Measurements from ENCODE around the gene PTPN18. TPM values are rescaled to one million over a fixed set of nuclear protein-coding genes. Genes with fewer than 3 reads are reported as not detected.
A peak's percentile ranks its signal among the peaks of the same experiment; 100 is the strongest.

PTPN18 gene
- total RNA-seq (31.5 and 39.6 TPM in 2 replicates), polyA plus RNA-seq (38.3 and 39.4 TPM in 2 replicates), polyA minus RNA-seq (37.1 and 53.9 TPM in 2 replicates), Bru-seq, nascent RNA (percentile 57 among the genes with signal in this experiment), BruChase-seq, experiment 1, labeled RNA remaining after a 6-hour chase (percentile 66 among the genes with signal in this experiment), BruChase-seq, experiment 2, labeled RNA remaining after a 2-hour chase (percentile 61 among the genes with signal in this experiment)
- 34.5 and 37.2 TPM in 2 replicates for polyA plus RNA-seq (2011; cell fraction: cytosol; rRNA removed)
- polyA plus RNA-seq (2011; cell fraction: nucleus; rRNA removed) = 98.9 and 101 TPM in 2 replicates
- 24.1 and 25.1 TPM in 2 replicates for polyA plus RNA-seq (2012)
- polyA minus RNA-seq (2011; cell fraction: cytosol; rRNA and poly(A)+ RNA removed) = 15.3 TPM
- polyA minus RNA-seq (2011; cell fraction: nucleus; rRNA and poly(A)+ RNA removed) = 34.6 and 42.5 TPM in 2 replicates
- long read RNA-seq, transcript PTPN18-211 (3 exons, 1,394 nt) = major isoform, 16 of 35 reads
- long read RNA-seq, partial matches to known transcripts = 2 of 35 reads
- long read RNA-seq, other reads (novel, unspliced or antisense) = 14 of 35 reads

GRCh38 chr2:130355578-130356431, at the start of gene PTPN18:
PTPN18 (plus strand) TSS chr2:130356056; CDS start chr2:130356108, 52 bp downstream.
- BruUV-seq (replicated peaks) = no TSS peak
- no peak within 1 kb of the TSS for H3K27ac ChIP-seq (ENCODE audit: insufficient read depth, low read depth, low read length)

More at GRCh38 chr2:130355578-130356431, at the start of gene PTPN18:
- DNase-seq (ENCODE audit: low read depth, low spot score) = peak; percentile 89
- H3K9ac ChIP-seq (replicated peaks; ENCODE audit: extremely low read depth, insufficient read depth, low read length) = peak within 1 kb of the TSS; percentile 48
- peak; percentile 75 for TF ChIP-seq POLR2A (IDR thresholded peaks at IDR 0.05; ENCODE audit: low read depth, low read length)
- TF ChIP-seq EZH2 (IDR thresholded peaks at IDR 0.05; ENCODE audit: borderline replicate concordance, low read depth, low read length, severe bottlenecking) = no peak
- TF ChIP-seq POLR2AphosphoS5 (IDR thresholded peaks at IDR 0.05; ENCODE audit: insufficient read depth, low read depth, low read length) = peak; percentile 93
- peak; percentile 64 to 69 for TF ChIP-seq CTCF (IDR thresholded peaks at IDR 0.05; ENCODE audit: extremely low read depth in 1 of 2, insufficient read depth in 1 of 2, low read depth in 1 of 2, low read length in 2 of 2)
- no peak for TF ChIP-seq GATA2 (IDR thresholded peaks at IDR 0.05; ENCODE audit: insufficient read depth, insufficient read length, low read depth, low read length)
- TF ChIP-seq MYC (IDR thresholded peaks at IDR 0.05; ENCODE audit: low read depth, low read length) = no peak
- no peak for TF ChIP-seq MAX (IDR thresholded peaks at IDR 0.05; ENCODE audit: insufficient read depth, insufficient read length)
- TF ChIP-seq JUN (IDR thresholded peaks at IDR 0.05; ENCODE audit: borderline replicate concordance, insufficient read depth, insufficient read length, low read depth) = no peak
- TF ChIP-seq FOS (IDR thresholded peaks at IDR 0.05; ENCODE audit: borderline replicate concordance, insufficient read depth, low read length) = no peak
- H2AFZ ChIP-seq (ENCODE audit: low read depth, low read length) = peak within 1 kb of the TSS; percentile 93
- dilution Hi-C loops (cut with MboI; ENCODE audit: extremely low pct_ligation_motif_present, low sequenced_read_pairs) = no loop called here
- no peaks in the 10 kb centered on the region for H3K36me3 ChIP-seq (ENCODE audit: control insufficient read depth in 2 of 2, extremely low read depth in 1 of 2, insufficient read depth in 2 of 2, low read length in 2 of 2)
- H3K4me2 ChIP-seq (ENCODE audit: insufficient read depth, low read length) = peak within 1 kb of the TSS; percentile 48
- ChIA-PET CTCF (interaction anchor here (0.6 to 2.4 kb wide), 12 partner anchors 13 to 40 kb away, joined by 3 to 37 read pairs (median 4); partner anchors contain the start of gene IMP4), POLR2A (interaction anchor here (1.0 to 2.0 kb wide), 2 partner anchors 13 to 15 kb away, joined by 3 to 17 read pairs; partner anchors contain the start of gene IMP4)
- H3K27me3 ChIP-seq (ENCODE audit: control insufficient read depth in 2 of 2, insufficient read depth in 2 of 2, low read length in 2 of 2) = no peaks in the 10 kb centered on the region
- peaks cover 4% of the 10 kb centered on the region for H3K4me1 ChIP-seq (ENCODE audit: control insufficient read depth, extremely low read depth, insufficient read depth, low read length)
- H3K4me3 ChIP-seq (replicated peaks in 1 of 3; ENCODE audit: insufficient read depth in 1 of 3, low read depth in 1 of 3, low read length in 3 of 3) = peak within 1 kb of the TSS; percentile 46 to 81 (median 53)
- no peaks in the 10 kb centered on the region for H4K20me1 ChIP-seq (replicated peaks; ENCODE audit: control insufficient read depth, extremely low read depth, insufficient read depth, low read length)
- no peaks in the 10 kb centered on the region for H3K9me3 ChIP-seq (replicated peaks; ENCODE audit: control insufficient read depth, insufficient read depth, low read length)
- H3K79me2 ChIP-seq (ENCODE audit: control insufficient read depth, insufficient read depth, low read length) = no peaks in the 10 kb centered on the region
- intact Hi-C loops (cut with micrococcal nuclease) = loop anchor here (1.0 to 10.0 kb wide), 3 partner anchors 14 to 369 kb away; partner anchors contain the start of genes GPR148 and IMP4
- FAIRE-seq = peak; percentile 78
- no peaks in the 10 kb centered on the region for H3K9me1 ChIP-seq (replicated peaks; ENCODE audit: control insufficient read depth, extremely low read depth, insufficient read depth, low read length)
